ENCODE data around the gene RAP2C. TPM values are rescaled to one million over a fixed set of nuclear protein-coding genes. Genes with fewer than 3 reads are reported as not detected.

RAP2C gene
- polyA plus RNA-seq, 1 donor (not counting 4 experiments of a cell fraction or from before 2014, with no cell fraction given), result 15.1 TPM

GRCh38 chrX:132204629-132205028 lies 14.6 kb downstream of the RAP2C start:
- FAIRE-seq (no peak), DNase-seq (ENCODE audit: low read depth, low spot score) (no peak)
- H3K9me3 ChIP-seq (ENCODE audit: control insufficient read depth, low read depth, low read length), result no peaks in the 10 kb centered on the region
- H3K4me3 ChIP-seq (ENCODE audit: control insufficient read depth in 2 of 3, extremely low read depth in 1 of 3, insufficient read depth in 2 of 3, low read depth in 1 of 3, low read length in 3 of 3), result no peak overlapping the region
- no peaks in the 10 kb centered on the region for H3K27me3 ChIP-seq (ENCODE audit: control insufficient read depth, extremely low read depth, insufficient read depth, low read length)
- H3K27ac ChIP-seq (ENCODE audit: control insufficient read depth, insufficient read depth, low read length), result no peak overlapping the region
- dilution Hi-C loops (cut with MboI; ENCODE audit: extremely low pct_ligation_motif_present, low sequenced_read_pairs), result no loop called here
- no peak for TF ChIP-seq EZH2 (IDR thresholded peaks at IDR 0.05; ENCODE audit: low read length)
- TF ChIP-seq, protein P1, sequence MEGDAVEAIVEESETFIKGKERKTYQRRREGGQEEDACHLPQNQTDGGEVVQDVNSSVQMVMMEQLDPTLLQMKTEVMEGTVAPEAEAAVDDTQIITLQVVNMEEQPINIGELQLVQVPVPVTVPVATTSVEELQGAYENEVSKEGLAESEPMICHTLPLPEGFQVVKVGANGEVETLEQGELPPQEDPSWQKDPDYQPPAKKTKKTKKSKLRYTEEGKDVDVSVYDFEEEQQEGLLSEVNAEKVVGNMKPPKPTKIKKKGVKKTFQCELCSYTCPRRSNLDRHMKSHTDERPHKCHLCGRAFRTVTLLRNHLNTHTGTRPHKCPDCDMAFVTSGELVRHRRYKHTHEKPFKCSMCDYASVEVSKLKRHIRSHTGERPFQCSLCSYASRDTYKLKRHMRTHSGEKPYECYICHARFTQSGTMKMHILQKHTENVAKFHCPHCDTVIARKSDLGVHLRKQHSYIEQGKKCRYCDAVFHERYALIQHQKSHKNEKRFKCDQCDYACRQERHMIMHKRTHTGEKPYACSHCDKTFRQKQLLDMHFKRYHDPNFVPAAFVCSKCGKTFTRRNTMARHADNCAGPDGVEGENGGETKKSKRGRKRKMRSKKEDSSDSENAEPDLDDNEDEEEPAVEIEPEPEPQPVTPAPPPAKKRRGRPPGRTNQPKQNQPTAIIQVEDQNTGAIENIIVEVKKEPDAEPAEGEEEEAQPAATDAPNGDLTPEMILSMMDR (optimal IDR thresholded peaks at IDR 0.05 in 1 of 3, IDR thresholded peaks at IDR 0.05 in 1 of 3, conservative IDR thresholded peaks at IDR 0.05 in 1 of 3; ENCODE audit: extremely low read depth in 1 of 3, insufficient read depth in 2 of 3, low read length in 3 of 3), result no peak
- H2AFZ ChIP-seq (ENCODE audit: control insufficient read depth, low read length), result no peak overlapping the region
- H3K79me2 ChIP-seq (ENCODE audit: control insufficient read depth, insufficient read depth, low read length), result no peaks in the 10 kb centered on the region
- peaks cover 0 to 1% of the 10 kb centered on the region in 2 experiments for H3K36me3 ChIP-seq (ENCODE audit: control insufficient read depth in 2 of 2, extremely low read depth in 1 of 2, insufficient read depth in 2 of 2, low read length in 2 of 2)
- H3K9me1 ChIP-seq (ENCODE audit: control insufficient read depth, extremely low read depth, insufficient read depth, low read length), result no peaks in the 10 kb centered on the region
- H3K4me1 ChIP-seq (ENCODE audit: control insufficient read depth, extremely low read depth, insufficient read depth, low read length), result no peaks in the 10 kb centered on the region
- H4K20me1 ChIP-seq (ENCODE audit: control insufficient read depth, extremely low read depth, insufficient read depth, low read length), result no peaks in the 10 kb centered on the region
- H3K4me2 ChIP-seq (ENCODE audit: control insufficient read depth, extremely low read depth, insufficient read depth, low read depth, low read length), result no peak overlapping the region
- no peak overlapping the region for H3K9ac ChIP-seq (ENCODE audit: control insufficient read depth, extremely low read depth, insufficient read depth, low read length)

DNA sequence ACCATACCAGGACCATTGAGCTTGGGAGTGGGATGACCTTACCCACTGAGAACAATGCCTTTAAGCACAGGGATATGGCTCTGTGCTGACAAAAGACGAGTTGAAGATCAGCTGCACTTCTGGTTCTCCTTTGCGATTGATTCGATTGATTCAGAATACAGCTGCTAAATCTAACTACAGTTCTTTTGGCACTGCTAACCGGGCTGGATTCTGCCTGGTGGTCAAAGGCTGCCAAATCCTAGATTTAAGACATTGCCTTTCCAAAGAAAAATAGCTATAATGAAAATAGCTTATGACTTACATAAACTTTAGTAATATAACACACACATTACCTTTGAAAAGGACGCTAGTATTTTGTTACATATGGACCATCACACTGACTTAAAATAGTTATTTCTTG lies 18.3 kb downstream of the RAP2C start:
- Histone ChIP-seq H3K9me1 (ENCODE audit: control insufficient read depth, extremely low read depth, insufficient read depth, low read length) (no peaks in the 10 kb centered on the region), H4K20me1 (ENCODE audit: control insufficient read depth, extremely low read depth, insufficient read depth, low read length) (no peaks in the 10 kb centered on the region), H3K79me2 (ENCODE audit: control insufficient read depth, insufficient read depth, low read length) (no peaks in the 10 kb centered on the region), H3K4me1 (ENCODE audit: control insufficient read depth, extremely low read depth, insufficient read depth, low read length) (no peaks in the 10 kb centered on the region), H3K27ac (ENCODE audit: control insufficient read depth, insufficient read depth, low read length) (no peak overlapping the region), H3K36me3 (ENCODE audit: control insufficient read depth in 2 of 2, extremely low read depth in 1 of 2, insufficient read depth in 2 of 2, low read length in 2 of 2) (peaks cover 0 to 1% of the 10 kb centered on the region in 2 experiments), H3K9ac (ENCODE audit: control insufficient read depth, extremely low read depth, insufficient read depth, low read length) (no peak overlapping the region), H3K4me2 (ENCODE audit: control insufficient read depth, extremely low read depth, insufficient read depth, low read depth, low read length) (no peak overlapping the region), H3K9me3 (ENCODE audit: control insufficient read depth, low read depth, low read length) (no peaks in the 10 kb centered on the region), H2AFZ (ENCODE audit: control insufficient read depth, low read length) (no peak overlapping the region), H3K27me3 (ENCODE audit: control insufficient read depth, extremely low read depth, insufficient read depth, low read length) (no peaks in the 10 kb centered on the region), H3K4me3 (ENCODE audit: control insufficient read depth in 2 of 3, extremely low read depth in 1 of 3, insufficient read depth in 2 of 3, low read depth in 1 of 3, low read length in 3 of 3) (no peak overlapping the region)
- TF ChIP-seq, protein P1 (optimal IDR thresholded peaks at IDR 0.05 in 1 of 3, IDR thresholded peaks at IDR 0.05 in 1 of 3, conservative IDR thresholded peaks at IDR 0.05 in 1 of 3; ENCODE audit: extremely low read depth in 1 of 3, insufficient read depth in 2 of 3, low read length in 3 of 3), result no peak
- no peak for TF ChIP-seq EZH2 (IDR thresholded peaks at IDR 0.05; ENCODE audit: low read length)
- no peak for FAIRE-seq
- no peak for DNase-seq (ENCODE audit: low read depth, low spot score)
- dilution Hi-C loops (cut with MboI; ENCODE audit: extremely low pct_ligation_motif_present, low sequenced_read_pairs), result no loop called here
